Ecto neural progenitor cell (in vitro differentiated cells): ENCODE measurements around the gene TMEM168.
"Not testable (repeated sequence)": the region's sequence is repeated elsewhere in the genome, so short reads cannot be mapped to it uniquely, and the experiment has no call there.

Experiments
- DNase-seq: peaks from one replicate; pipeline ENCODE4 v3.0.0-alpha.2; 2018; ENCODE audit warnings: low spot score

TMEM168 gene

GRCh38 chr7:112779667-112780066 is 10.5 kb downstream of the TMEM168 start:
- no peak for DNase-seq

- no peak for DNase-seq
These were observed 12.8 kb downstream of the TMEM168 start for GRCh38 chr7:112777406-112777805.

GRCh38 chr7:112771166-112771565 is 19.0 kb downstream of the TMEM168 start:
- DNase-seq: no peak

- DNase-seq: no peak
These were observed 20.1 kb downstream of the TMEM168 start for GRCh38 chr7:112770051-112770450.

GRCh38 chr7:112765105-112765504 is 25.1 kb downstream of the TMEM168 start:
- no peak for DNase-seq

GRCh38 chr7:112763996-112764395 is 26.2 kb downstream of the TMEM168 start:
- no peak for DNase-seq

- no peak for DNase-seq
These were observed 26.9 kb downstream of the TMEM168 start for GRCh38 chr7:112763298-112763697.

- no peak for DNase-seq
These were observed 30.3 kb downstream of the TMEM168 start for GRCh38 chr7:112759905-112760304.

GRCh38 chr7:112757337-112757736 is 32.9 kb downstream of the TMEM168 start:
- DNase-seq: no peak

GRCh38 chr7:112753298-112753697 is 36.9 kb downstream of the TMEM168 start:
- no peak for DNase-seq

GRCh38 chr7:112752576-112752975 is 37.6 kb downstream of the TMEM168 start:
- DNase-seq: no peak

- no peak for DNase-seq
These were observed 40.4 kb downstream of the TMEM168 start for GRCh38 chr7:112749775-112750174.

GRCh38 chr7:112748381-112748780 is 41.8 kb downstream of the TMEM168 start:
- no peak for DNase-seq

- DNase-seq: no peak
These were observed 44.6 kb downstream of the TMEM168 start for GRCh38 chr7:112745635-112746034.

GRCh38 chr7:112744818-112745217 is 45.4 kb downstream of the TMEM168 start:
- no peak for DNase-seq

- DNase-seq: no peak
These were observed 46.4 kb downstream of the TMEM168 start for GRCh38 chr7:112743811-112744210.

- no peak for DNase-seq
These were observed 49.5 kb downstream of the TMEM168 start for GRCh38 chr7:112740667-112741066.

- no peak for DNase-seq
These were observed 50.6 kb downstream of the TMEM168 start for GRCh38 chr7:112739436-112740180.

GRCh38 chr7:112735261-112735660 is 54.9 kb downstream of the TMEM168 start:
- DNase-seq: no peak

GRCh38 chr7:112731324-112731723 is 58.9 kb downstream of the TMEM168 start:
- DNase-seq: not testable (repeated sequence)

GRCh38 chr7:112726076-112726475 is 64.1 kb downstream of the TMEM168 start:
- no peak for DNase-seq

- no peak for DNase-seq
These were observed 66.8 kb downstream of the TMEM168 start for GRCh38 chr7:112723416-112723815.

GRCh38 chr7:112721366-112721765 is 68.8 kb downstream of the TMEM168 start:
- no peak for DNase-seq

GRCh38 chr7:112715525-112715924 is 74.7 kb downstream of the TMEM168 start:
- no peak for DNase-seq
